Stimulated activated CD4-positive, alpha-beta T cell treated with anti-CD3 and anti-CD28 coated beads, Interleukin-4, amount 100 ng/mL, for 24 hours (primary cell): ENCODE results near the gene DNPH1.

ENCODE experiments used
- DNase-seq: peaks from one replicate; pipeline ENCODE4 v3.0.0-alpha.2; 2020

Gene DNPH1

GRCh38 chr6:43207286-43207685 lies 22.0 kb downstream of the DNPH1 start:
- no peak for DNase-seq

GRCh38 chr6:43205849-43206248 lies 23.4 kb downstream of the DNPH1 start:
- DNase-seq = no peak

GRCh38 chr6:43204271-43205105 lies 24.8 kb downstream of the DNPH1 start:
- no peak for DNase-seq

- no peak for DNase-seq
Observed at GRCh38 chr6:43203718-43204095, 25.6 kb downstream of the DNPH1 start.

- DNase-seq = no peak
Observed at GRCh38 chr6:43203029-43203717, 26.1 kb downstream of the DNPH1 start.

GRCh38 chr6:43202451-43202850 lies 26.8 kb downstream of the DNPH1 start:
- DNase-seq = no peak

- DNase-seq = no peak
Observed at GRCh38 chr6:43200541-43200940, 28.7 kb downstream of the DNPH1 start.

GRCh38 chr6:43199912-43200311 lies 29.4 kb downstream of the DNPH1 start:
- no peak for DNase-seq

GRCh38 chr6:43196337-43196736 lies 32.9 kb downstream of the DNPH1 start:
- DNase-seq = no peak

GRCh38 chr6:43193929-43194328 lies 35.4 kb downstream of the DNPH1 start:
- DNase-seq = no peak

GRCh38 chr6:43192911-43193310 lies 36.4 kb downstream of the DNPH1 start:
- no peak for DNase-seq

- no peak for DNase-seq
Observed at GRCh38 chr6:43189776-43190304, 39.4 kb downstream of the DNPH1 start.

- DNase-seq = no peak
Observed at GRCh38 chr6:43188426-43188825, 40.9 kb downstream of the DNPH1 start.

GRCh38 chr6:43187821-43188220 lies 41.5 kb downstream of the DNPH1 start:
- no peak for DNase-seq

- DNase-seq = no peak
Observed at GRCh38 chr6:43186706-43187105, 42.6 kb downstream of the DNPH1 start.

- no peak for DNase-seq
Observed at GRCh38 chr6:43186019-43186418, 43.3 kb downstream of the DNPH1 start.

GRCh38 chr6:43185391-43185985 lies 43.8 kb downstream of the DNPH1 start:
- no peak for DNase-seq

GRCh38 chr6:43184268-43184985 lies 44.9 kb downstream of the DNPH1 start:
- DNase-seq = no peak

GRCh38 chr6:43183441-43183840 lies 45.8 kb downstream of the DNPH1 start:
- DNase-seq = no peak

- DNase-seq = peak; percentile 79
Observed at GRCh38 chr6:43181942-43182860, 47.1 kb downstream of the DNPH1 start, which contains the start of gene CUL9. Gene CUL9 (plus strand): TSS chr6:43182196. CDS start chr6:43184311, 2,115 bp downstream.

GRCh38 chr6:43181621-43181941 lies 47.7 kb downstream of the DNPH1 start:
- no peak for DNase-seq

GRCh38 chr6:43180985-43181384 lies 48.3 kb downstream of the DNPH1 start:
- DNase-seq = no peak
